GM10248 (cell line): Measurements from ENCODE around the gene DRD1.

Experiments
- CTCF ChIA-PET: fragments of 300-600 bp; sonication (Branson Sonifier 250); formaldehyde crosslinking; extraction: SDS; loops from one replicate; lab custom pipeline; 2021; ENCODE audit warnings: antibody characterized with exemption; lab: Yijun Ruan, JAX
- POLR2A ChIA-PET: fragments of 350-650 bp; sonication (Branson Sonifier 250); formaldehyde crosslinking; extraction: SDS; loops from one replicate; lab custom pipeline; 2020; ENCODE audit warnings: antibody characterized with exemption; lab: Yijun Ruan, JAX
- DNase-seq: peaks from one replicate; pipeline ENCODE4 v3.0.0; 2012; ENCODE audit errors: extremely low spot score
- CTCF ChIP-seq: IDR thresholded peaks from 2 replicates; pipeline ENCODE4 v1.5.1; 2012; ENCODE audit warnings: mild to moderate bottlenecking, low read depth; ENCODE audit errors: extremely low read depth, missing control alignments, control extremely low read depth

DRD1 gene

GRCh38 chr5:175487514-175488222 is 43.7 kb upstream of the DRD1 start:
- no peak for TF ChIP-seq CTCF
- ChIA-PET CTCF (interaction anchor here (1.3 kb wide), 1 partner anchor 16 kb away, joined by 3 read pairs; no protein-coding TSS in a partner anchor), POLR2A (no interaction called here)
- no peak for DNase-seq

- DNase-seq, result no peak
- POLR2A ChIA-PET, result no interaction called here
- CTCF ChIA-PET, result interaction anchor here (0.9 kb wide), 1 partner anchor 21 kb away, joined by 3 read pairs; no protein-coding TSS in a partner anchor
- TF ChIP-seq CTCF, result no peak
Measured at GRCh38 chr5:175485631-175486030, 41.6 kb upstream of the DRD1 start.

GRCh38 chr5:175484829-175485228 is 40.8 kb upstream of the DRD1 start:
- CTCF ChIA-PET, result interaction anchor here (0.9 kb wide), 1 partner anchor 20 kb away, joined by 3 read pairs; no protein-coding TSS in a partner anchor
- no peak for DNase-seq

GRCh38 chr5:175484322-175484721 is 40.3 kb upstream of the DRD1 start:
- DNase-seq, result no peak
- no peak for TF ChIP-seq CTCF
- POLR2A ChIA-PET, result no interaction called here
- CTCF ChIA-PET, result no interaction called here

More at GRCh38 chr5:175484829-175485228, 40.8 kb upstream of the DRD1 start:
- POLR2A ChIA-PET, result no interaction called here
- TF ChIP-seq CTCF, result no peak

- TF ChIP-seq CTCF, result no peak
- ChIA-PET CTCF (interaction anchor here (0.9 to 1.0 kb wide), 2 partner anchors 17 to 19 kb away, joined by 3 read pairs; no protein-coding TSS in a partner anchor), POLR2A (no interaction called here)
- DNase-seq, result no peak
Measured at GRCh38 chr5:175483337-175483736, 39.4 kb upstream of the DRD1 start.

GRCh38 chr5:175479125-175479881 is 35.3 kb upstream of the DRD1 start:
- no peak for DNase-seq
- no peak for TF ChIP-seq CTCF
- POLR2A ChIA-PET, result interaction anchor here (0.5 to 1.2 kb wide), 2 partner anchors 11 to 1748 kb away, joined by 3 to 4 read pairs; no protein-coding TSS in a partner anchor
- CTCF ChIA-PET, result interaction anchor here (1.1 to 2.6 kb wide), 2 partner anchors 15 to 570 kb away, joined by 3 to 14 read pairs; no protein-coding TSS in a partner anchor
